ENCODE measurements around the gene COL10A1. TPM values are rescaled to one million over a fixed set of nuclear protein-coding genes. Genes with fewer than 3 reads are reported as not detected.

COL10A1 gene
- total RNA-seq, 3 donors from 2014 or later, result 0.29 TPM; not detected in 2

Other genes with a start within 250 kb of the COL10A1 start
- gene FRK, start 65.2 kb downstream of the COL10A1 start, total RNA-seq, result 10 to 100 TPM in 1 of 3 donors, 1 to 10 TPM in 1, under 1 TPM in 1; 0.64 to 10.5 (median 5.9) TPM
- gene NT5DC1, start 25.3 kb downstream of the COL10A1 start, total RNA-seq, result 10 to 100 TPM; 11.2 to 13.3 (median 11.8) TPM
- 10 to 100 TPM; 15.2 to 22.2 (median 19.0) TPM for gene TSPYL4, start 127.9 kb upstream of the COL10A1 start, total RNA-seq
- gene TSPYL1, start 153.8 kb upstream of the COL10A1 start, total RNA-seq, result 10 to 100 TPM; 55.4 to 81.8 (median 63.8) TPM
- 100 to 1,000 TPM in 1 of 3 donors, 10 to 100 TPM in 2; 40.6 to 133 (median 50.9) TPM for gene DSE, start 244.8 kb upstream of the COL10A1 start, total RNA-seq

All from breast epithelium (tissue), 3 donors.